AG04450 (cell line): ENCODE results near the gene PSG5. TPM values are rescaled to one million over a fixed set of nuclear protein-coding genes. Genes with fewer than 3 reads are reported as not detected.
"Not testable (repeated sequence)": the region's sequence is repeated elsewhere in the genome, so short reads cannot be mapped to it uniquely, and the experiment has no call there.

ENCODE experiments used
- CTCF ChIA-PET: fragments of 300-600, 350-600 bp; formaldehyde crosslinking; extraction: SDS; loops from one replicate; lab custom pipeline; 2022; ENCODE audit warnings: antibody characterized with exemption, inconsistent platforms; lab: Charles Lee
- POLR2A ChIA-PET: fragments of 350-600 bp; formaldehyde crosslinking; extraction: SDS; loops from one replicate; lab custom pipeline; 2021; ENCODE audit warnings: antibody characterized with exemption, inconsistent platforms; lab: Yijun Ruan, JAX
- DNase-seq: peaks from one replicate; pipeline ENCODE4 v3.0.0-alpha.2; 2011; ENCODE audit warnings: low read depth, low spot score
- H3K27ac ChIP-seq: one replicate; pipeline ENCODE4 v1.5.1; 2012; ENCODE audit warnings: low read depth, low read length, control low read depth
- H3K27me3 ChIP-seq: one replicate; pipeline ENCODE4 v1.6.0; 2012; ENCODE audit warnings: low read length; ENCODE audit not compliant: control insufficient read depth, insufficient read depth
- H3K4me3 ChIP-seq: 2 replicates; pipeline ENCODE4 v1.5.1; 2011; ENCODE audit warnings: mild to moderate bottlenecking, low read depth, low read length, control low read depth
- H3K9me3 ChIP-seq: 2 replicates; pipeline ENCODE4 v1.5.1; 2012; ENCODE audit warnings: low read length; ENCODE audit not compliant: control insufficient read depth, insufficient read depth
- CTCF ChIP-seq: IDR thresholded peaks from 2 replicates; pipeline ENCODE4 v1.5.1; 2011; ENCODE audit warnings: low read depth, low read length, control low read depth, inconsistent platforms
- polyA minus RNA-seq: library from RNA; depleted of rRNA, polyadenylated mRNA; stranded (reverse); fragments of >200 nt; gene quantifications from 2 replicates; pipeline ENCODE4 v1.2.3, GENCODE V29; 2011; rRNA and poly(A)+ RNA removed
- polyA plus RNA-seq: library from polyadenylated mRNA; depleted of rRNA; stranded (reverse); fragments of >200 nt; gene quantifications from 2 replicates; pipeline ENCODE4 v1.2.3, GENCODE V29; 2011; rRNA removed

The PSG5 gene
- polyA plus RNA-seq: 115 and 135 TPM in 2 replicates
- polyA minus RNA-seq: 36.9 and 46.6 TPM in 2 replicates

GRCh38 chr19:43186311-43186935, at the start of gene PSG5:
Gene PSG5 (minus strand): TSS chr19:43186536. CDS start chr19:43186405, 131 bp downstream.
- CTCF ChIA-PET, H3K9me3 ChIP-seq, H3K27me3 ChIP-seq, DNase-seq, POLR2A ChIA-PET: not testable (repeated sequence)
- peak within 1 kb of the TSS; percentile 27 for H3K4me3 ChIP-seq
- peak within 1 kb of the TSS; percentile 31 for H3K27ac ChIP-seq

- DNase-seq, POLR2A ChIA-PET, H3K27me3 ChIP-seq, H3K9me3 ChIP-seq, CTCF ChIA-PET, H3K27ac ChIP-seq, H3K4me3 ChIP-seq: not testable (repeated sequence)
These were observed 49.4 kb upstream of the PSG5 start for GRCh38 chr19:43235686-43236085.

GRCh38 chr19:43229315-43229714, 43.0 kb upstream of the PSG5 start:
- peaks cover 17% of the 10 kb centered on the region; the same call in 1 of the 2 replicates for H3K9me3 ChIP-seq
- no peak overlapping the region for H3K4me3 ChIP-seq
- TF ChIP-seq CTCF: peak; percentile 26
- POLR2A ChIA-PET: no interaction called here
- no peak for DNase-seq
- CTCF ChIA-PET: no interaction called here
- H3K27ac ChIP-seq: no peak overlapping the region
- H3K27me3 ChIP-seq: no peaks in the 10 kb centered on the region

GRCh38 chr19:43228730-43229129, 42.4 kb upstream of the PSG5 start:
- POLR2A ChIA-PET, H3K27ac ChIP-seq, H3K4me3 ChIP-seq, H3K27me3 ChIP-seq, CTCF ChIA-PET, DNase-seq: not testable (repeated sequence)
- peaks cover 17% of the 10 kb centered on the region; the same call in 1 of the 2 replicates for H3K9me3 ChIP-seq

GRCh38 chr19:43226986-43227385, 40.6 kb upstream of the PSG5 start:
- H3K4me3 ChIP-seq, POLR2A ChIA-PET, CTCF ChIA-PET, DNase-seq, H3K27ac ChIP-seq, H3K27me3 ChIP-seq: not testable (repeated sequence)
- peaks cover 17% of the 10 kb centered on the region for H3K9me3 ChIP-seq

- Histone ChIP-seq H3K27ac (peak overlapping the region; percentile 86), H3K9me3 (peaks cover 21% of the 10 kb centered on the region), H3K4me3 (no peak overlapping the region), H3K27me3 (no peaks in the 10 kb centered on the region)
- no peak for TF ChIP-seq CTCF
- POLR2A ChIA-PET: no interaction called here
- CTCF ChIA-PET: no interaction called here
- no peak for DNase-seq
These were observed 38.5 kb upstream of the PSG5 start for GRCh38 chr19:43224855-43225253.

GRCh38 chr19:43224201-43224854, 38.0 kb upstream of the PSG5 start:
- H3K4me3 ChIP-seq, POLR2A ChIA-PET, CTCF ChIA-PET, DNase-seq, H3K27me3 ChIP-seq: not testable (repeated sequence)
- Histone ChIP-seq H3K9me3 (peaks cover 21% of the 10 kb centered on the region), H3K27ac (peak overlapping the region; percentile 86)

GRCh38 chr19:43221891-43222290, 35.6 kb upstream of the PSG5 start:
- peaks cover 13% of the 10 kb centered on the region for H3K9me3 ChIP-seq
- POLR2A ChIA-PET, H3K4me3 ChIP-seq, H3K27me3 ChIP-seq, H3K27ac ChIP-seq, CTCF ChIA-PET, DNase-seq: not testable (repeated sequence)

- DNase-seq, H3K4me3 ChIP-seq, H3K9me3 ChIP-seq, CTCF ChIA-PET, H3K27me3 ChIP-seq, H3K27ac ChIP-seq, POLR2A ChIA-PET: not testable (repeated sequence)
These were observed 32.8 kb upstream of the PSG5 start for GRCh38 chr19:43219136-43219535.

- H3K27me3 ChIP-seq, H3K27ac ChIP-seq, H3K4me3 ChIP-seq, H3K9me3 ChIP-seq, DNase-seq, POLR2A ChIA-PET: not testable (repeated sequence)
- CTCF ChIA-PET: interaction anchor here (0.5 kb wide), 1 partner anchor 66 kb away, joined by 3 read pairs; no protein-coding TSS in a partner anchor
These were observed 29.5 kb upstream of the PSG5 start for GRCh38 chr19:43215881-43216280.
